SH-SY5Y (cell line): ENCODE data around the gene KIRREL1.

Source experiments
- GATA2 ChIP-seq: IDR thresholded peaks from 2 replicates; pipeline ENCODE4 v1.6.1; 2011; ENCODE audit warnings: mild to moderate bottlenecking, low read depth, low read length
- GATA3 ChIP-seq: IDR thresholded peaks from 2 replicates; pipeline ENCODE4 v1.6.1; 2011; ENCODE audit warnings: low read depth, mild to moderate bottlenecking, low read length, moderate library complexity

DNA sequence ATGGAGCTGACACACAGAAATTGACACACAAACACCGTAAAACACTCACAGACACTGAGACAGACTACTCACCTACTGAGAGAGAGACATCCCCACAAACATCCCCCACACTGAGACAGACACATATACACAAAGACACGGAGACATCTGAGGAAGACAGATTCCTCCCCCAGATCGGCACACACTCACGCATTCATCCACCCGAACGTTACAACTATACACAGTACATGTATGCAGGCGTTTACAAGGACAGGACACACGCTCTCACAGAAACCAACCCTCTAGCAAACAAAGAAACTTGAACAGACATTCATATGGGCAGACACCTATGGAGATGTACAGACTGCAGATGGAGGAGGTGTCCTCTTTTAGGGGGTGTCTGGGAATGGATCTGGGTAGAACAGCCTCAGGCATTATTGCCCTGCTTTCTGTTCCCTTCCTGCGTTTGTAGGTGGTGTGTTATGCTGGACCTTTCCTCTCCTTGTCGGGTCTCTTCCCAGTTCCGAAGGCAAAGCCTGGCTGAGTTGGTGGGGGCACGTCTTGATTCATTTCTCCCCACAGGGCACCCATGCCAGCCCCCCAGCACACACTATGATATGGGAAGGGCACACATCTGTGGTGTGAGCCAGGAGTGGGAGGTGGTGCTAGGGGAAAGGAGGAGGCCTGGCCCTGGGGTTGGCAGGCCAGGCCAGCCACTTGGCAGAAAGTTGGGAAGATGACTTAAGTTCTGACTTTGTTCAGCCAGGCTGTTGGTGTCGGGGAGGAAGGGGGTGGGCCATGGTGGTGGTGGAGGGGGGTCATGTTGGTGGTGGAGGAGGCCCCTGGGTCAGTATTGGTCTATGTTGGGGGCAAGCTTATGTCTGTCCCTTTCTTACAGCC, 1.5 kb downstream of the KIRREL1 start:
- TF ChIP-seq GATA2 (no peak), GATA3 (no peak)
